GM12874 (cell line): ENCODE measurements around the gene SRD5A1.

Experiments
- CTCF ChIP-seq: IDR thresholded peaks from 2 replicates; pipeline ENCODE4 v1.5.1; 2011; ENCODE audit warnings: low read depth, mild to moderate bottlenecking, control low read depth, low read length, moderate library complexity; ENCODE audit not compliant: insufficient read depth

The SRD5A1 gene

GRCh38 chr5:6634306-6634705 is 1.1 kb downstream of the SRD5A1 start:
- TF ChIP-seq CTCF = no peak

GRCh38 chr5:6634788-6635430 is 1.7 kb downstream of the SRD5A1 start:
- TF ChIP-seq CTCF = no peak

GRCh38 chr5:6636293-6636692 is 3.1 kb downstream of the SRD5A1 start:
- TF ChIP-seq CTCF = no peak

GRCh38 chr5:6637022-6637421 is 3.8 kb downstream of the SRD5A1 start:
- TF ChIP-seq CTCF = no peak

GRCh38 chr5:6637590-6637989 is 4.3 kb downstream of the SRD5A1 start:
- no peak for TF ChIP-seq CTCF

GRCh38 chr5:6638236-6638635 is 5.0 kb downstream of the SRD5A1 start:
- TF ChIP-seq CTCF = no peak

GRCh38 chr5:6642655-6643054 is 9.4 kb downstream of the SRD5A1 start:
- no peak for TF ChIP-seq CTCF
